GM21786 (cell line): ENCODE measurements around the gene DBF4.
"Not testable (repeated sequence)": the region's sequence is repeated elsewhere in the genome, so short reads cannot be mapped to it uniquely, and the experiment has no call there.

Experiments used
- ATAC-seq: cut with Tn5 transposase; IDR thresholded peaks from one replicate; pipeline ENCODE4 v1.9.1; 2021; ENCODE audit not compliant: unreplicated experiment

The DBF4 gene, protein sequence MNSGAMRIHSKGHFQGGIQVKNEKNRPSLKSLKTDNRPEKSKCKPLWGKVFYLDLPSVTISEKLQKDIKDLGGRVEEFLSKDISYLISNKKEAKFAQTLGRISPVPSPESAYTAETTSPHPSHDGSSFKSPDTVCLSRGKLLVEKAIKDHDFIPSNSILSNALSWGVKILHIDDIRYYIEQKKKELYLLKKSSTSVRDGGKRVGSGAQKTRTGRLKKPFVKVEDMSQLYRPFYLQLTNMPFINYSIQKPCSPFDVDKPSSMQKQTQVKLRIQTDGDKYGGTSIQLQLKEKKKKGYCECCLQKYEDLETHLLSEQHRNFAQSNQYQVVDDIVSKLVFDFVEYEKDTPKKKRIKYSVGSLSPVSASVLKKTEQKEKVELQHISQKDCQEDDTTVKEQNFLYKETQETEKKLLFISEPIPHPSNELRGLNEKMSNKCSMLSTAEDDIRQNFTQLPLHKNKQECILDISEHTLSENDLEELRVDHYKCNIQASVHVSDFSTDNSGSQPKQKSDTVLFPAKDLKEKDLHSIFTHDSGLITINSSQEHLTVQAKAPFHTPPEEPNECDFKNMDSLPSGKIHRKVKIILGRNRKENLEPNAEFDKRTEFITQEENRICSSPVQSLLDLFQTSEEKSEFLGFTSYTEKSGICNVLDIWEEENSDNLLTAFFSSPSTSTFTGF

DNA sequence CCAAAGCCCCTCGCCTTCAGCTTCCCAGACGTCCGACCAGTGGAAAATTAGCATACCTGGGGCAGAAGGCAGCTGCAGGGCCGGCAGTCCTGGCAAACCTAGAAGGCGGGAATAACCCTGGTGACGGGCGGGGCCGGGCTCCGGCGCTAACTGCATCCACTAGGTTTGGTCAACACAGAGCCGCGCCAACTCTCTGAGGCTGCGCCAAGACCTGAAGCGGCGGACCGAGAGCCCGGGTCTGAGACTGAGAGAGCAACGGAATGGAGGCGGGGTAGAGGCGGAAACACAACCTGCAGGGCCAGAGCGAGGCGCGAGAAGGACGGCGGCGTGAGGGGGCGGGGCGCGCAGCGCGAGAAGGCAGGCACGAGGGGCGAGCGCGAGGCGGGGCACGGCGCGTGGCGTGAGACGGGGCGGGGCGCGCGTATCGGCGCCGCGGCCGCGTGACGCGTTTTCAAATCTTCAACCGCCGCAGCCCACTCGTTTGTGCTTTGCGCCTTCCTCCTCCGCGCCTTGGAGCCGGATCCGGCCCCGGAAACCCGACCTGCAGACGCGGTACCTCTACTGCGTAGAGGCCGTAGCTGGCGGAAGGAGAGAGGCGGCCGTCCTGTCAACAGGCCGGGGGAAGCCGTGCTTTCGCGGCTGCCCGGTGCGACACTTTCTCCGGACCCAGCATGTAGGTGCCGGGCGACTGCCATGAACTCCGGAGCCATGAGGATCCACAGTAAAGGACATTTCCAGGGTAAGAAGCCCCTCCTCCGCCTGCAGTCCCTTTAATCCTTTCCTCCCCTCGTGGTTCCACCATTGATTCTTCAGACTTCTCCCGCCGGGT is at the start of gene DBF4, which contains the start of gene SLC25A40:
TSS of gene DBF4 (plus strand) at position 454 of the 829 bp plus-strand sequence. CDS start at position 694, 240 bp downstream.
TSS of gene SLC25A40 (minus strand) at position 321 of the 829 bp plus-strand sequence. CDS start 17,633 bp downstream, outside the sequence.
- ATAC-seq, result peak; percentile 89

DNA sequence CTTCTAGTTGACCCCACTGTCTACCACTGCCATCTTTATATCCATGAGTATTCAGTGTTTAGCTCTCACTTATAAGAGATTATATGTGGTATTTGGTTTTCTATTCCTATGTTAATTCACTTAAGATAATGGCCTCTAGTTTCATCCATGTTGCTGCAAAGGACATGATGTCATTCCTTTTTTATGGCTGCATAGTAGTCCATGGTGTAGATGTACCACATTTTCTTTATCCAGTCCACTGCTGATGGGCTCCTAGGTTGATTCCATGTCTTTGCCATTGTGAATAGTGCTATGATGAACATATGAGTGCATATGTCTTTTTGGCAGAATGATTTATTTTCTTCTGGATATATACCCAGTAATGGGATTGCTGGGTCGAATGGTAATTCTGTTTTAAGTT is 47.9 kb upstream of the DBF4 start:
- ATAC-seq, result not testable (repeated sequence)

DNA sequence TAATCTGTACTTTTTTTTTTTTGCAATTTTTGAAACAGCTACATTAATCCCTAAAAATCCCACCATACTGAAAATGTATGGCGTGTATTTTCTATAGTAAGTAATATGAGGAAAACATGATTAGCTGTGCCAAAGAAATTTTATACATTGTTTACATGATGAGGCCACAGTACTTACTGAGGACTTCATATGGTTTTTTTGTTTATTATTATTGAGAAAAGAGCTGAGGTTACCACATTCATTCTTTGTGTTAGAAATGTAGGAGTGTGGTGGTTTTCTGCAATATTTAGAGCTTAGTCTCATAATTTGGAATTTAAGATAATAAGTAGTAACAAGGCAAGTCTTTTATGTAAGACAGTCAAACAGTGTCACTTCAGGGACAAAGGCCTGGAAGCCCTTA is 45.2 kb upstream of the DBF4 start:
- no peak for ATAC-seq

DNA sequence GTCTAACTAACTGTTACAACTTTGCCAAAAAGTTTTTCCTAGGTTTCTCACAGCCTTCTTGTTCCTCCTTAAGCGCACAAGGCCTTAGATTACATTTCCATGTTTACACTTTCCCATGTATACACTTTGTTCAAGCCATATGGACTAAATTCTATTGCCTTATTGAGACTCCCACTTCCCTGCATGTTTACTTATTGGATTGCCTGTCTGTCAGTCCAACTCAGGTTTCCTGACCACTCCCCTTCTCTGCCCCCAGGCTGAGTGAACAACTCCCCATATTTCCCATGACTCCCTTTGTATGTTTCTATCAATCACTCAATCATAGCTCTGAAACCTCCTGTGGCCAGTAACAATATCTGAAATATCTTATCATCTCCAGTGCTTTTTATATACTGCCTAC is 43.2 kb upstream of the DBF4 start:
- ATAC-seq, result no peak

DNA sequence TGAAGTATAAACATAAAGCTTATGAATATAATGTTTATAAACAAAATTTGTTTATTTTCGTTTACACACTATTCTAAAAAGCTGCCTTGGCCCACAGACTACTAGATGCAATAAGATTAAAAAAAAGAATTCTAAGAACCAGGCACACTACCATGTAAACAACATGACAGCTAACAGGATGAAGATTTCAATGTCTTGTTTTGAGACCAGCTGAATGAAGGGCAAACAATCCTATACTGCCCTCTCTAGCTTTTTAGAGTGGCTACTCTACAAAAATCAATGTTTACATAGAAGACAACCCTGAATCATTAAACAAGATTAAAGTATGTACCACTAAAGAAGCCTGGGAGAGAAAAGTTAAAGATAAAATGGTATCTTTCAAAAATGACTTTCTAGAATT is 38.7 kb upstream of the DBF4 start:
- no peak for ATAC-seq

DNA sequence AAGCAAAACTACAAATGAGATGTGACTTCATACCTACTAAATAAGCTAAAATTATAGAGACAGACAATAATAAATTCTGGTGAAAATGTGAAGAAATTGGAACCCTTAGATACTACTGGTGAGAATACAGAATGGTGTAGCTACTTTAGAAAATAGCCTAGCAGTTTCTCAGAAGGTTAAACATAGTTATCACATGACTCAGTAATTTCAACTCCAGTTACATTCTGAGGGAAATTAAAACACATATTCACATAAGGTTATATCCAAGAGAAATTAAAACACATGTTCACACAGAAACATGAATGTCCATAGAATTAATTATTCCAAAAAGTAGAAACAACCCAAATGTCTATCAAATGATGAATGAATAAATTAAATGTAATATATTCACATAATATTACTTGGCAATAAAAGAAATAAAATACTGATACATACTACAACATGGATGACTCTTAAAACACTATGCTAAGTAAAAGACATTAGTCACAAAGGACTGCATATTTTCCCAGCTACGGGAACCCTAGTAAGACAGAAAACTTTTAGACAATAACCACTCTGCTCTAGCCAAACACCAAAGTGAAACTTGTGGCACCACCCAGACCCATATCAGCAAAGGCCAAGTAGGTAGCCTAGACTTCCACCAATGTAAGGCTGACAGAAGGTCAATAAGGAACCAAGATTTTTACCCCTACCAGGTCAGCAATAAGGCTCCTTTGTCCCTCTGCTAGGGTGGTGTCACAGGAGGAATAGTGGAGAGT is 25.3 kb upstream of the DBF4 start:
- no peak for ATAC-seq

DNA sequence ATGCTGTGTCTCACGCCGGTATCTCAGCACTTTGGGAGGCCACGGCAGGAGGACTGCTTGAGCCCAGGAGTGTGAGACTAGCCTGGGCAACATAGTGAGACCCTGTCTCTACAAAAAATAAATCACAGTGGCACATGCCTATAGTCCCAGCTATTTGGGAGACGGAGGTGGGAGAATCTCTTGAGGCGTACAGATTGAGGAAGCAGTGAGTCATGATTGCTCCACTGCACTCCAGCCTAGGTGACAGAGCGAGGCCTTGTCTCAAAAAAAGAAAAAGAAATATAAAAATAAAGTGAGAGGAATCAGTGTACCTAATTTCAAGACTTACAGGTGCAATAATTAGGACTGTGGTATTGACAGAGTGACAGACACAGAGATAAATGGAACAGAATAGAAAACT is 24.0 kb upstream of the DBF4 start:
- ATAC-seq, result no peak

DNA sequence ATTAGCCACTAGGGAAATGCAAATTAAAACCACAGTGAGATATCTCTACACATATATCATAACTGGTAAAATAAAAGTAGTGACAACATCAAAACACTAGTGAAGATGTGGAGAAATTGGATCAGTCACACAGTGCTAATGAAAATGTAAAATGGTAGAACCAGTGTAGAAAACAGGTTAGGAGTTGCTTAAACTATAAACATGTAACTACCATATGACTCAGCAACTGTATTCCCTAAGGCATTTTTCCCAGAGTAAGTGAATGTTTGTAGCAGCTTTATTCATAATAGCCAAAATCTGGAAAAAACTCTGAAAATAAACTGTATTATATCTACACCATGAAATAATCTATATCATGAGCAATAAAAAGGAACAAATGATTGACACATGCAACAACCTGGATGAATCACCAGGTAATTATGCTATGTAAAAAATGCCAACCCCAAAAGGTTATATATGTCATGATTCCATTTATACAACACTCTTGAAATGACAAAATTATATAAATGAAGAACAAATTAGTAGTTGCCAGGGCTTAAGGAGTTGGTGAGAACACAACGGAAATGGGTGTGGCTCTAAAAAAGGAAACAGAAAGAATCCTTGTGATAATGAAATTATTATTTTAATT is 22.9 kb upstream of the DBF4 start:
- no peak for ATAC-seq

DNA sequence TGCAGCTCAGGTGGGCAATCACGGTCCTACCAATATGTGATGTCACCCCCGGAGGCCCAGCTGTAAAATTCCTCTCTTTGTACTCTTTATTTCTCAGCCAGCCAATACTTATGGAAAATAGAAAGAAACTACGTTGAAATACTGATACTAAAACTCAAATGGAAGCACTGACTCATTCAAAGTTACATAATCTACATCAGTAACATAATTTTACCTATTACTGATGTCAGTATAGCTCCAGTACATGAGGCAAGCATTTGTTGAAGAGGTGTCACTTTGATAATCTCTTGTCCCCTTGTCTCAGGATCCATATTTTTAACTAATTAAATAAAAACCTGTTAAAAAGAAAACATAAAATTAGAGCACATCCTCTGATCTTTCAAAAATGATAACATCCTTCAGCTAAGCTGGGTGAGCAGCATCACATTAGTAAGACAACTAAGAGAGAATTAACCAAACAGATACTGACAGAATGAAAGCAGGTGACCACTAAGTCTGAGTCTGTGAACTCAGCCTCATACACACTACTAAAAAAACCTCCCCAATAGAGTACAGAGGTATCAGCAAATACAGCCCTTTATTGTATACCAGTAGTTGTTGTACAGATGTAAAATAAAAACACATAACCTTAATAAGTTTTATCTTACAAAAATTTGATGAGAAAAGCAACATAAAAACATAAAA is 17.7 kb upstream of the DBF4 start:
- ATAC-seq, result no peak

DNA sequence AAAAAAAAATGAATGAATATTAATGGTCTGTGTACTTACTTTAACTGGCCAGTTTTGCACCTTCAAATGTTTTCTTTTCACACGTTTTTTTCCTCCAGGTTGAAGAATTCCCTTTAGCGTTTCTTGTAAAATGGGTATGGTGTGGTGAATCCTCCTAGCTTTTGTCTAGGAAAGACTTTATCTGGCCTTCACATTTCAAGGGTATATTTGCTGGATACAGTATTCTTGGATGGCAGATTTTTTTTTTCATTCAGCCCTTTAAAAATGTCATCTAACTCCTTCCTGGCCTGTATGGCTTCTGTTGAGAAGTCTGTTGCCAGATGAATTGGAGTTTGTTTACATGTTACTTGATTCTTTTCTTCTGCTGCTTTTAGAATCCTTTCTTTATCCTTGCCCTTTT is 10.2 kb upstream of the DBF4 start:
- ATAC-seq, result no peak

DNA sequence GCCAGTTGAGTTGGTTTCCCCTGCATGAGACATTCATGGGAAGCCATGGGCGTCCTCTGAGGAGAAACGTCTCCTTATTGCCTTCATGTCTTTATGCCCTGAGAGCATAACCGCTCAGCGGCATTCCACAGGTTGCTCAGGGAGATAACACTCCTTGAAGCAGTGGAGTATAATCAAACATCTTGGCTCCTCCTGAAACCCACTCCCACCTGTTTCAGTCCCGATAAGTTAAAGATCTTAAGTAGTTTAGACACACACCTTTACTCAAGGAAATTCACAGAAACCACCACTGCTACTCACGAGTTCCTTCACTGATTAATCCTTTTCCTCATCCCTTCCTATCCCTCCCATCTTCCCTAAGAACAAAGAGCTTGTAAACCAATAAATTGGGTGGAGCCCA is 9.8 kb upstream of the DBF4 start:
- ATAC-seq, result not testable (repeated sequence)

DNA sequence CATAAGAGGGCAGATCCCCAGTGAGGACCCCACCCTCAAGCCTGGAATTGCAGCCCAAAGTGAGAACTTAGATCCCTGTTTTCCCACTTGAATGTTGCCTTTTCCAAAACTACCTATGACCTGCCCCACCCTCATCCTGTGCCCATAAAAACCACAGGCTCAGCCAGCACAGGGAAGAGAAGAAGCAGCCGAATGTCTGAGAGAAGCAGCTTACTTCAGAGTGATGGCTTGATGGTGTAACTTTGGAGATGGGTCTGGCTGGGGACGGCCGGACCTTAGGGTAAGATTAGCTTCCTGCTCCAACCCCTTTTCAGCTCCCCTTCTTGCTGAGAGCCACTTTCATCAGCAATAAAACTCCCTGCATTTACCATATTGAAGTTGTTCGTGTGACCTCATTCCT is 5.8 kb upstream of the DBF4 start:
- no peak for ATAC-seq

DNA sequence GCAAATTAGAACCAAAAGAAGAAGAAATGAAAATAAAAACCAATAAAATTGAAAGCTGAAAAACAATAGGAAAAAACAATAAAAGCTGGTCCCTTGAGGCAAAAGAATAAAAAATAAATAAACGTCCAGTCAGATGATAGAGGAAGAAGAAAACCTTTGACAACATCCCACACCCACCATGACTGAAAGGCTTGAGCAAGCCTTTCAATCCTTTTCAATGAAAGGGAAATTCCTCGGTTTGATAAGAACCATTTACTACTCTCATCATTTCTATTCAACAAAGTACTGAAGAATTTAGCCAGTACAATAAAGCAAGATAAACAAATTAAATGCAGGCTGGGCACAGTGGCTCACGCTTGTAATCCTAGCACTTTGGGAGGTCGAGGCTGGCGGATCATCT is 3.9 kb upstream of the DBF4 start:
- no peak for ATAC-seq

DNA sequence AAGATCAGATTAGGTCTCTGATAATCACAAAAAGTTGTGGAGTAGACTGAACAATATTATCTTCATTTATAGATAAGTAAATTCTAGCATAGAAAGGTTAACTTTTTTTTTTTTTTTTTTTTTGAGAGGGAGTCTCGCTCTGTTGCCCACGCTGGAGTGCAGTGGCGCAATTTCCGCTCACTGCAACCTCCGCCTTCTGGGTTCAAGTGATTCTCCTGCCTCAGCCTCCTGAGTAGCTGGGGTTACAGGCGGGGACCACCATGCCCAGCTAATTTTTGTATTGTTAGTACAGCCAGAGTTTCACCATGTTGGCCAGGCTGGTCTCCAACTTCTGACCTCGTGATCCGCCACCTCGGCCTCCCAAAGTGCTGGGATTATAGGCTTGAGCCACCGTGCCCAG is 3.0 kb upstream of the DBF4 start:
- not testable (repeated sequence) for ATAC-seq

DNA sequence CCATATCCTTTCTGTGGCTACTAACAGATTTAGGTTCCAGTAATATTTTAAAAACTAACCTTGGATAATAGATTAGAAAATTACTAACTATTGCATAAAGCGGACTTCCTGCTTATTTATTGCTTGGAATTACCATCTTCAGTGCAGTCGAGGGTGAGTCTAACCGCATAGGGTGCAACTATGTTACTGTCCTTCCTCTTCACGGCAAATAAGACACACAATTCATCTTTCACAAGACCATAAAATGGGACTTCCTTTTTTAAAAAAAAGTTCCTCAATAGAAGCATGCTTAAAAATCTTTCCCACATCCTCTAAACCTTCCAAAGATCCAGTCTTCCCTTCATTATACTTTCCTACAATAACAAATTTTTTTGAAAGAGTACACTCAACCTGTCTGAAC is 2.2 kb upstream of the DBF4 start:
- ATAC-seq, result no peak

DNA sequence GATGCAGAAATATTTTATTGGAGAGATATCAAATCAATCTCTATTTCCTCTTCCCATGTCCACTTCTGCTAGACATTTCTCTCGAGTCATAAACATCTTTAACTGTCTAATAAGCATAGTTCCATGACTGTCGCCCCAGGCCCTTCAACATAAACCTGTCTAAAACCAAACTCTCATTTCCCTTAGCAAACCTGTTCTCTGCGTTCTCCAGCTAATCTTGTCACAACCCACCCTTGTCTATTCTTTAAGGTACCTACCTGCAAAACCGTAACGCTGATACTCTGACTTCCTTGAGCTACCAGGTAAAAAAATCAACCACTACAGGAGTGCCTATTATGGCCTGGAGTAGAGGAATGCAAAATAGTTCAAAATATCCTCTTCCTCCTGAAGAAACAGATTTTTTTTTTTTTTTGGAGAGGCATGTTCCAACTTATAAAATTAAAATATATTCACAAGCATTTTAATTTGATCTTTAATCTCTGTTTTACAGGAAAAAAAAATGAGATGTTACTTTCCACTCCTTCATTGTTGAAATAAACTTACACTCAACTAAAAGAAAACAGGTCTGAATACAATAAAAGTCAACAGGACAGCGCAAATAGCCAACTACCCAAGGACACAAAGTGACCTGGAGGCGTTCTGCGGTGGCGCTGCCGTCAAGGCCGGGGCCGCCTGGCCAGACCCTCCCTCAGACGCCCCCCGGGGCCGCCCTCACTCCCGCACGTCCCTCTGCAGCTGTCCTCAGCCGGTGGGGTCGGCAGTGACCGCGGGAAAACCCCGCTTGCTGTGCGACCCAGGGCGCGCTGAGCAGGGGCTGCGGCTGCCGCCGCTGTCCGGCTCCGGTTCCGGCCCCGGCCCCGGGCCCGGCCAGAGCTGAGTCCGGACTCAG is 898 bp upstream of the DBF4 start:
- ATAC-seq, result peak; percentile 13

DNA sequence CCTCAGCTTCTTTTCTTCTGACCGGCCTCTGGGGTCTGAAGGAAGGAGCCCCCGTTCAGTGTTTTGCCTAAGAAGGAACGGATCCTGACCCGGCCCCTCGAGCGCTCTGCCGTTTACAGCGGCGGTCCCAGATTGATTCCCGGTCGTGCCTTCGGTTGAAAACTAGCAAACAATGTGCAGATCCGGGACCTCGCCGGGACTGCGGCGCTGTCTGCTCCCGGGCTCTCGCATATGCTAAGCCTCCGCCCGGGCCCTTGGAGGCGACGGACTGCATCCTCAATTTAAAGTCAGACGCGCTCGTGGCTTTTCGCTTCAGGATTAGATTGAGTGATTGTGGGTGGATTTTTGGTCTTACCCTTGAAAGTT is 559 bp downstream of the DBF4 start:
- ATAC-seq, result no peak

DNA sequence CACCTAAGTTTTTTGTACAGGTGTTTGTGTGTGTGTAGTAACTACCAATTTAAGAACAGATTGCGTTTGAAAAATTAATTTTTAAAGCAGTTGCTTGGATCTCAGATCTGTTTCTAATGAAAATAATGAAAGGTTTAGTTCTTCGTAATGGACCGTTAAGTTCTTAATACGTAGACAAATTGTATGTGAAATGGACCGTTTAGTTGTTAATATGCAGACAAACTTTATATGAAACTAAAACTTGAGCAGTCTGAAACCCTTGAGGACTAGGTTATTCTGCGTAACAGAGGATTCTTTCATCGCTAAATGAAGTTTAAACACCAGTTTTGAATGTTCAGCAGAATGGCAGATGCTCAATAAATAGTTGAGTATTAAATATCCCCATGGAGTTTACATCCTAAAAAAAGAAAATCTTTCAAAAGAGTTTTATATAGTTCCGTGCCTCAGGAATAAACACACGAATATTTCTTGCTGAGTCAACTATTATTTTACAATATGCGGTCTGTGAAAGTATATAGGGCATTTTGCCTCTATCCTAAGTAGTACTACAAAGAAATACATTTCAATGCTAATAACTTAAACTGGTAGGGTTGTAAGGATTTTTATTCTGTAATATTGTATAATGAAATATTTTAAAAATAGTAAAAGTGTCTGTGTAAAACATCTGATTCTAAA is 1.2 kb downstream of the DBF4 start:
- no peak for ATAC-seq
